Stomach (tissue), 4 donors: ENCODE results near the gene XYLB.

Source experiments
- EP300 ChIP-seq: sonication (generic); formaldehyde crosslinking; IDR thresholded peaks from one replicate; pipeline ENCODE4 v1.6.1; 2017; ENCODE audit warnings: antibody characterized with exemption
- POLR2A ChIP-seq, 4 donors: fragments of 450-650 bp; IDR thresholded peaks; one replicate each; pipeline ENCODE4 v1.6.1; 2016; ENCODE audit warnings: antibody characterized with exemption in 4 of 4, control low read depth in 2 of 4, mild to moderate bottlenecking in 1 of 4, moderate library complexity in 1 of 4
- TF ChIP-seq, protein P1 (sequence below), 7 experiments: fragments of 450-650 bp in 4 of 7; fragments of 200-600 bp in 3 of 7; sonication (generic) in 3 of 7; IDR thresholded peaks; one replicate each; pipeline ENCODE4 v1.5.1; 2016 to 2019; ENCODE audit warnings: antibody characterized with exemption in 7 of 7, control low read depth in 2 of 7, mild to moderate bottlenecking in 1 of 7

DNA sequence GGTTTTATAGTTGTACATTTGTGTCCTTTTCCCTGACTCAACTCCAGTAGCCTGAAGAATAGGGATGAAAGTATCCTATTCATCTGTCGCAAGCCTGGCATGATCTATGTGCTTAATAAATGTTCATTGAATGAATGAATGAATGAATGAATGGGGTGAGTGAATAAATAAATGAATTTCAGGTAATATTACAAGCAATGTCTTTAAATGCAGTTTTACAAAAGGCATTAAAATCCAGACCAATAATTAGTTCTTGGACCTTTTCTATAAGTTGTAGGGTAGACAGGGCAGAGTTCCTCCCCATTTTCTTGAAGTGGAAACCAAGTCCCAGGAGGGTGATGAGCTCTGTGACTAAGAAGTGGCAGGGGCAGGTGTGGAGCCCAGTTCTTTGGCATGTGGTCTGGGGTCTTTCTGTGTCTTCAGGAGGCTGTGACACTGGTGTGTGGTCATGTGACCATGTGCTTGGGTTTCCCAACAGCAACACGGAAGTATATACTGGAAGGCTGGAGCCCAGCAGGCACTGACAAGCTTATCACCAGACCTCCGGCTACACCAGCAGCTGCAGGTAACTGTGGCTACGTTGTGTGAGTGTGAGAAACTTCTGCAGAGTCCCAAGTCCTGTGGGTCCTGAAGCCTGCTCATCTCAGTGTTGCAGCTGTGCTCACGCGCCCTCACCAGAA lies 18.3 kb downstream of the XYLB start:
- TF ChIP-seq EP300 (no peak), POLR2A (IDR thresholded peaks at IDR 0.05) (no peak)
- TF ChIP-seq, protein P1, sequence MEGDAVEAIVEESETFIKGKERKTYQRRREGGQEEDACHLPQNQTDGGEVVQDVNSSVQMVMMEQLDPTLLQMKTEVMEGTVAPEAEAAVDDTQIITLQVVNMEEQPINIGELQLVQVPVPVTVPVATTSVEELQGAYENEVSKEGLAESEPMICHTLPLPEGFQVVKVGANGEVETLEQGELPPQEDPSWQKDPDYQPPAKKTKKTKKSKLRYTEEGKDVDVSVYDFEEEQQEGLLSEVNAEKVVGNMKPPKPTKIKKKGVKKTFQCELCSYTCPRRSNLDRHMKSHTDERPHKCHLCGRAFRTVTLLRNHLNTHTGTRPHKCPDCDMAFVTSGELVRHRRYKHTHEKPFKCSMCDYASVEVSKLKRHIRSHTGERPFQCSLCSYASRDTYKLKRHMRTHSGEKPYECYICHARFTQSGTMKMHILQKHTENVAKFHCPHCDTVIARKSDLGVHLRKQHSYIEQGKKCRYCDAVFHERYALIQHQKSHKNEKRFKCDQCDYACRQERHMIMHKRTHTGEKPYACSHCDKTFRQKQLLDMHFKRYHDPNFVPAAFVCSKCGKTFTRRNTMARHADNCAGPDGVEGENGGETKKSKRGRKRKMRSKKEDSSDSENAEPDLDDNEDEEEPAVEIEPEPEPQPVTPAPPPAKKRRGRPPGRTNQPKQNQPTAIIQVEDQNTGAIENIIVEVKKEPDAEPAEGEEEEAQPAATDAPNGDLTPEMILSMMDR (IDR thresholded peaks at IDR 0.05), result no peak
